Loucy (cell line): Measurements from ENCODE around the gene TCF15.
A peak's percentile ranks its signal among the peaks of the same experiment; 100 is the strongest.

Experiments used
- H2AFZ ChIP-seq: fragments of 200-600 bp; sonication (generic); 2 replicates; pipeline ENCODE4 v1.6.0; 2016; ENCODE audit warnings: antibody characterized with exemption, mild to moderate bottlenecking, low read length, moderate library complexity
- H3F3A ChIP-seq: fragments of 200-600 bp; 2 replicates; pipeline ENCODE4 v1.6.0; 2016; ENCODE audit warnings: antibody characterized with exemption, low read depth, mild to moderate bottlenecking
- H3K27me3 ChIP-seq: fragments of 200-600 bp; sonication (generic); 2 replicates; pipeline ENCODE4 v1.6.1; 2014; ENCODE audit warnings: low read length, mild to moderate bottlenecking; ENCODE audit not compliant: insufficient read depth, poor library complexity, severe bottlenecking
- H3K36me3 ChIP-seq: fragments of 200-600 bp; sonication (generic); 2 replicates; pipeline ENCODE4 v1.6.1; 2016; ENCODE audit warnings: low read length; ENCODE audit not compliant: insufficient read depth
- H3K4me1 ChIP-seq: fragments of 200-600 bp; sonication (generic); 2 replicates; pipeline ENCODE4 v1.5.1; 2014; ENCODE audit warnings: low read length, mild to moderate bottlenecking; ENCODE audit not compliant: insufficient read depth, poor library complexity, severe bottlenecking
- H3K4me2 ChIP-seq: fragments of 200-600 bp; sonication (generic); 2 replicates; pipeline ENCODE4 v1.6.0; 2014; ENCODE audit warnings: antibody characterized with exemption, low read length, low read depth, mild to moderate bottlenecking; ENCODE audit not compliant: poor library complexity, severe bottlenecking
- H3K4me3 ChIP-seq: fragments of 200-600 bp; sonication (generic); 2 replicates; pipeline ENCODE4 v1.5.1; 2014; ENCODE audit warnings: low read length, mild to moderate bottlenecking, mixed read lengths; ENCODE audit not compliant: poor library complexity, severe bottlenecking
- H3K79me2 ChIP-seq: fragments of 200-600 bp; sonication (generic); 2 replicates; pipeline ENCODE4 v1.6.1; 2014; ENCODE audit warnings: low read length; ENCODE audit not compliant: insufficient read depth
- H3K9ac ChIP-seq: fragments of 200-600 bp; sonication (generic); 2 replicates; pipeline ENCODE4 v1.6.0; 2014; ENCODE audit warnings: mild to moderate bottlenecking, low read depth, low read length, moderate library complexity; ENCODE audit not compliant: poor library complexity, severe bottlenecking
- H3K9me2 ChIP-seq: fragments of 200-600 bp; sonication (generic); replicated peaks from 2 replicates; pipeline ENCODE4 v1.6.1; 2016; ENCODE audit warnings: low read depth, low read length, mixed read lengths
- H3K9me3 ChIP-seq: fragments of 200-600 bp; sonication (generic); 2 replicates; pipeline ENCODE4 v1.6.1; 2014; ENCODE audit warnings: mild to moderate bottlenecking, antibody characterized with exemption, low read length, low read depth; ENCODE audit not compliant: insufficient read depth
- H4K20me1 ChIP-seq: fragments of 200-600 bp; sonication (generic); 2 replicates; pipeline ENCODE4 v1.6.0; 2014; ENCODE audit warnings: antibody characterized with exemption, low read length, mild to moderate bottlenecking; ENCODE audit not compliant: insufficient read depth, poor library complexity, severe bottlenecking
- EZH2phosphoT487 ChIP-seq: fragments of 200-600 bp; IDR thresholded peaks from 2 replicates; pipeline ENCODE4 v1.6.1; 2018; ENCODE audit warnings: antibody characterized with exemption, mild to moderate bottlenecking, moderate library complexity, borderline replicate concordance
- TF ChIP-seq, protein P1 (sequence below): fragments of 200-600 bp; sonication (generic); conservative IDR thresholded peaks from 2 replicates; pipeline ENCODE4 v1.5.1; 2014; ENCODE audit warnings: mild to moderate bottlenecking, antibody characterized with exemption, low read length

The TCF15 gene

DNA sequence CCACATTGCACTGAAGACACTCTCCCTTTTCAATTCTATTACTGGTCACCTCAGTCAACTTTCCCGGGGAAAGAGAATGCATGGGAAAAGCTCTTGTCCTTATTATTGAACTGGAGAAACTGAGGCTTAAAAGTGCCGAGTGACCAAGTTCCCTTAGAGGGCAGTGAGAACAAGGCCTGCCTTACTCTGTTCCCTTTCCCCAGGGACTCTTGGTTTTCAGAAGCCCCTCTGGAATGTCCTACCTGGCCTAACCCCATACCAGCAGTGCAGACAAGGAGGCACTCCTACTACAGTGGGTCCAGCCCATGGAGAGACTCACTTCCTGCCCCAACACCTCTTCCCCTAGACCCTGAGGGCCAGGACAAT, 36.7 kb upstream of the TCF15 start:
- Histone ChIP-seq H3K36me3 (no peaks in the 10 kb centered on the region), H2AFZ (no peak overlapping the region), H3K4me2 (no peak overlapping the region), H3K9me3 (no peaks in the 10 kb centered on the region), H3K4me3 (no peak overlapping the region), H3K79me2 (no peaks in the 10 kb centered on the region), H3K27me3 (no peaks in the 10 kb centered on the region), H3K4me1 (peaks cover 3% of the 10 kb centered on the region), H4K20me1 (no peaks in the 10 kb centered on the region), H3F3A (no peaks in the 10 kb centered on the region), H3K9ac (no peak overlapping the region), H3K9me2 (no peaks in the 10 kb centered on the region)
- TF ChIP-seq EZH2phosphoT487, result no peak
- TF ChIP-seq, protein P1, sequence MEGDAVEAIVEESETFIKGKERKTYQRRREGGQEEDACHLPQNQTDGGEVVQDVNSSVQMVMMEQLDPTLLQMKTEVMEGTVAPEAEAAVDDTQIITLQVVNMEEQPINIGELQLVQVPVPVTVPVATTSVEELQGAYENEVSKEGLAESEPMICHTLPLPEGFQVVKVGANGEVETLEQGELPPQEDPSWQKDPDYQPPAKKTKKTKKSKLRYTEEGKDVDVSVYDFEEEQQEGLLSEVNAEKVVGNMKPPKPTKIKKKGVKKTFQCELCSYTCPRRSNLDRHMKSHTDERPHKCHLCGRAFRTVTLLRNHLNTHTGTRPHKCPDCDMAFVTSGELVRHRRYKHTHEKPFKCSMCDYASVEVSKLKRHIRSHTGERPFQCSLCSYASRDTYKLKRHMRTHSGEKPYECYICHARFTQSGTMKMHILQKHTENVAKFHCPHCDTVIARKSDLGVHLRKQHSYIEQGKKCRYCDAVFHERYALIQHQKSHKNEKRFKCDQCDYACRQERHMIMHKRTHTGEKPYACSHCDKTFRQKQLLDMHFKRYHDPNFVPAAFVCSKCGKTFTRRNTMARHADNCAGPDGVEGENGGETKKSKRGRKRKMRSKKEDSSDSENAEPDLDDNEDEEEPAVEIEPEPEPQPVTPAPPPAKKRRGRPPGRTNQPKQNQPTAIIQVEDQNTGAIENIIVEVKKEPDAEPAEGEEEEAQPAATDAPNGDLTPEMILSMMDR, result no peak

DNA sequence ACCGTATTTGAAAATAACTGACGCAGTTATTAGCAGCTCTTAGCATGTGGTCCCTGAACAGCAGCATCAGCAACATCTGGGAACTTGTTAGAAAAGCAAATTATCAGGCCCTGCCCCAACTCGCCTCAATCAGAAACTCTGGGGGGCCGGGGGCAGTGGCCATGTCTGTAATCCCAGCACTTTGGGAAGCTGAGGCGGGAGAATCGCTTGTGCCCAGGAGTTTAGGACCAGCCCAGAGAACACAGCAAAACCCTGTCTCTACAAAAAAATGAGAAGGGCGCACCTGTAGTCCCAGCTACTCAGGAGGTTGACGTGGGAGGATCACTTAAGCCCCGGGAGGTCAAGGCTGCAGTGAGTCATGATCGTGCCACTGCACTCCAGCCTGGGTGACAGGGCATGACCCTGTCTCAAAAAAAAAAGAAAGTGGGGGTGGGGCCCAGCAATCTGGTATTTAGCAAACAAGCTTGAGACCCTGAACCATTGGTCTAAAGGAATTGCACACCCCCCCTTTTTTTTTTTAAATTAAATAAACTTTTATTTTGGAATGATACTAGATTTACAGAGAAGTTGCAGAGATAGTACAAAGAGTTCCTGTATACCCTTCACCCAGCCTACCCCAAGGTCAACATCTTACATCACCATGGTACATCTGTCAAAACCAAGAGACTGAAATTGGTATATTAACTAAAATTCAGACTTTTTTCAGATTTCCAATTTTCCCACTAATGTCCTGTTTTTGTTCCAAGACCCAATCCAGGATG, 36.2 kb upstream of the TCF15 start:
- Histone ChIP-seq H4K20me1 (no peaks in the 10 kb centered on the region), H3K27me3 (no peaks in the 10 kb centered on the region), H3K79me2 (no peaks in the 10 kb centered on the region), H3K4me3 (no peak overlapping the region), H3K4me2 (no peak overlapping the region), H3K9me2 (no peaks in the 10 kb centered on the region), H2AFZ (peak overlapping the region; percentile 90; the same call in 1 of the 2 replicates), H3K36me3 (no peaks in the 10 kb centered on the region), H3K9ac (peak overlapping the region; percentile 33), H3K9me3 (no peaks in the 10 kb centered on the region), H3K4me1 (peaks cover 3% of the 10 kb centered on the region), H3F3A (no peaks in the 10 kb centered on the region)
- TF ChIP-seq EZH2phosphoT487, result no peak
- TF ChIP-seq, protein P1, result no peak

DNA sequence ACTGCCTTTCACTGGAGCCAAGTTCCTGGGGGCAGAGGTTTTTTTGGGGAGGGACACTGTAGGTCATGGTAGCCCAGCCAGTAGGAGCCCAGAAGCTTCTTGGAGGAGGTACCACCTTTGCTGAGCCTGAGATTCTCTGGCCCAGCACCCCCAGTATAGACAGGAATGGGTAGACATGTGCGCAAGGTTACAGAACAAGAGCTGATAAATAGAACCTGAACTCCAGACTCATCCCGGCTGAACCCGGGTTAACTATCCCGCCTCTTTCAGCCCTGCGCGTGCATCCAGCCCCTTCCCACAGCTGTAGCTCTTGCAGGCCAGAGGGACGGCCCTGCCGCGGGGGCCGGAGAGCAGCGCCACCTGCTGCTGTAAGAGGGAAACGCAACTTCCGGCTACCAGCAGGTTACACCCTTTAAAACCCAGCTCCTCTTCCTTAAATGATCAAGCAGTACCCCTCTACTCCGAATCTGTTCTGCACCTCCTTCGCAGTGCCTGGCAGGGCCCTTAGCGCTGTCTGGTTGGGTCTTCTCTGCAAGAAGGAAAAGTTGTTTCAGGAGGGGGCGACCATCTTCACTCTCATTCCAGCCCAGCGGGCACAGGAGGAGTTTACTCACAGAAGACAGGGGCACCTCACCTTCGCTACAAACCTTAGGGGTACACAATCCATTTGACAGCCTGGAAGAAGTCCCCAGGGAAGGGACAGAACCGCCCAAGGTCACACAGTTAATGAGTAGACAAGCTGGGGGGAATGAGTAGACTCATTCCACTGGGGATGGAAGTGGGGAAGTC, 35.4 kb upstream of the TCF15 start:
- peak overlapping the region; percentile 33 for H3K9ac ChIP-seq

More for the DNA sequence above, 35.4 kb upstream of the TCF15 start:
- Histone ChIP-seq H3K9me3 (no peaks in the 10 kb centered on the region), H4K20me1 (no peaks in the 10 kb centered on the region), H3K4me1 (peaks cover 3% of the 10 kb centered on the region), H3K9me2 (no peaks in the 10 kb centered on the region), H3K4me2 (peak overlapping the region; percentile 35), H3K79me2 (no peaks in the 10 kb centered on the region), H2AFZ (peak overlapping the region; percentile 90), H3K36me3 (no peaks in the 10 kb centered on the region), H3K4me3 (no peak overlapping the region), H3F3A (0 out of 2 replicates have a peak, but pooled peaks cover 3% of the 10 kb centered on the region), H3K27me3 (no peaks in the 10 kb centered on the region)
- TF ChIP-seq EZH2phosphoT487, result no peak
- TF ChIP-seq, protein P1, result peak; percentile 98
